BJ (cell line): ENCODE data around the gene GLIPR1. TPM values are rescaled to one million over a fixed set of nuclear protein-coding genes. Genes with fewer than 3 reads are reported as not detected.

ENCODE experiments used
- CTCF ChIA-PET: fragments of 350-600 bp; formaldehyde crosslinking; extraction: SDS; loops from one replicate; lab custom pipeline; 2021; ENCODE audit warnings: antibody characterized with exemption, inconsistent platforms; lab: Yijun Ruan, JAX
- POLR2A ChIA-PET: fragments of 300-600 bp; sonication (Branson Sonifier 250); formaldehyde crosslinking; extraction: SDS; loops from one replicate; lab custom pipeline; 2021; ENCODE audit warnings: antibody characterized with exemption; lab: Charles Lee
- DNase-seq: peaks from one replicate; pipeline ENCODE4 v3.0.0-alpha.2; 2011; ENCODE audit warnings: low read depth
- H3K27me3 ChIP-seq: 2 replicates; pipeline ENCODE4 v1.6.0; 2011; ENCODE audit warnings: low read length; ENCODE audit not compliant: control insufficient read depth, insufficient read depth
- H3K36me3 ChIP-seq: 2 replicates; pipeline ENCODE4 v1.5.1; 2011; ENCODE audit warnings: low read length; ENCODE audit not compliant: control insufficient read depth, insufficient read depth
- H3K4me3 ChIP-seq: 2 replicates; pipeline ENCODE4 v1.5.1; 2011; ENCODE audit warnings: low read depth, mild to moderate bottlenecking, control low read depth, low read length
- CTCF ChIP-seq: IDR thresholded peaks from 2 replicates; pipeline ENCODE4 v1.5.1; 2011; ENCODE audit warnings: low read depth, mild to moderate bottlenecking, control low read depth, inconsistent platforms, low read length, moderate library complexity; ENCODE audit not compliant: insufficient read depth
- polyA plus RNA-seq: library from polyadenylated mRNA; depleted of rRNA; stranded (reverse); fragments of >200 nt; gene quantifications from 2 replicates; pipeline ENCODE4 v1.2.3, GENCODE V29; 2011

GLIPR1 gene
- polyA plus RNA-seq, 1 experiment: 175 TPM

GRCh38 chr12:75446857-75447256 lies 33.7 kb upstream of the GLIPR1 start:
- Histone ChIP-seq H3K36me3 (no peaks in the 10 kb centered on the region), H3K4me3 (no peak overlapping the region), H3K27me3 (no peaks in the 10 kb centered on the region)
- DNase-seq: peak; percentile 53
- TF ChIP-seq CTCF: no peak
- POLR2A ChIA-PET: no interaction called here
- CTCF ChIA-PET: interaction anchor here (0.6 to 1.6 kb wide), 2 partner anchors 56 to 70 kb away, joined by 3 to 7 read pairs; no protein-coding TSS in a partner anchor

- no peak overlapping the region for H3K4me3 ChIP-seq
- ChIA-PET POLR2A (no interaction called here), CTCF (no interaction called here)
- no peak for DNase-seq
- no peak for TF ChIP-seq CTCF
- H3K36me3 ChIP-seq: no peaks in the 10 kb centered on the region
- no peaks in the 10 kb centered on the region for H3K27me3 ChIP-seq
Measured at GRCh38 chr12:75447691-75448393, 32.7 kb upstream of the GLIPR1 start.

GRCh38 chr12:75452675-75453330 lies 27.8 kb upstream of the GLIPR1 start:
- H3K4me3 ChIP-seq: no peak overlapping the region
- no peak for TF ChIP-seq CTCF
- POLR2A ChIA-PET: no interaction called here
- H3K36me3 ChIP-seq: no peaks in the 10 kb centered on the region
- no peak for DNase-seq
- CTCF ChIA-PET: interaction anchor here (1.0 kb wide), 1 partner anchor 120 kb away, joined by 3 read pairs; no protein-coding TSS in a partner anchor
- no peaks in the 10 kb centered on the region for H3K27me3 ChIP-seq

GRCh38 chr12:75455839-75456238 lies 24.7 kb upstream of the GLIPR1 start:
- POLR2A ChIA-PET: interaction anchor here (1.0 kb wide), 1 partner anchor 24 kb away, joined by 4 read pairs; the partner anchor contains the start of gene GLIPR1
- no peaks in the 10 kb centered on the region for H3K27me3 ChIP-seq

More at GRCh38 chr12:75455839-75456238, 24.7 kb upstream of the GLIPR1 start:
- Histone ChIP-seq H3K36me3 (no peaks in the 10 kb centered on the region), H3K4me3 (no peak overlapping the region)
- CTCF ChIA-PET: interaction anchor here (0.6 to 1.3 kb wide), 4 partner anchors 10 to 29 kb away, joined by 3 to 5 read pairs (median 3); no protein-coding TSS in a partner anchor
- TF ChIP-seq CTCF: no peak
- DNase-seq: no peak
